HepG2 (cell line): ENCODE data around the gene MED15. TPM values are rescaled to one million over a fixed set of nuclear protein-coding genes. Genes with fewer than 3 reads are reported as not detected.

Source experiments
- ATAC-seq: fragments of 200-7000 bp; cut with Tn5 transposase; 3 replicates; pipeline ENCODE4 v1.9.1; 2020; ENCODE audit warnings: mild to moderate bottlenecking, moderate library complexity
- BruUV-seq: library from RNA; stranded (reverse); fragments of 400-500 nt; replicated peaks from 2 replicates; lab custom pipeline; 2021; lab: Mats Ljungman, UMichigan
- CTCF ChIA-PET: fragments of 300-600 bp; formaldehyde crosslinking; extraction: SDS; loops from one replicate; lab custom pipeline; 2021; ENCODE audit warnings: low total read pairs, inconsistent platforms, low intra/inter-chr PET ratio; lab: Yijun Ruan, JAX
- POLR2A ChIA-PET: fragments of 350-600 bp; sonication (Branson Sonifier 250); formaldehyde crosslinking; loops from one replicate; lab custom pipeline; 2020; ENCODE audit warnings: antibody characterized with exemption, inconsistent platforms; lab: Yijun Ruan, JAX
- DNase-seq: peaks from one replicate; pipeline ENCODE4 v3.0.0-alpha.2; 2015; ENCODE audit warnings: low spot score
- FAIRE-seq: peaks from 3 replicates; lab custom pipeline; 2011; peaks lifted over from hg19 to GRCh38; lab: Jason Lieb, UNC
- H2AFZ ChIP-seq: one replicate; pipeline ENCODE4 v1.6.1; 2011; ENCODE audit warnings: low read length, inconsistent platforms
- H3K27ac ChIP-seq: fragments of 300-600 bp; 3 replicates; pipeline ENCODE4 v1.8.0; 2011; ENCODE audit warnings: mixed run types, mild to moderate bottlenecking, mixed read lengths, low read length, inconsistent platforms; ENCODE audit not compliant: insufficient read depth; ENCODE audit errors: extremely low read length
- H3K27me3 ChIP-seq, 2 experiments: fragments of 200-600 bp in 1 of 2; 2 replicates in 1 of 2; 3 replicates in 1 of 2; pipeline versions ENCODE4 v1.6.0 to v1.8.0; 2011; ENCODE audit warnings: low read length in 2 of 2, mild to moderate bottlenecking in 2 of 2, moderate library complexity in 2 of 2, inconsistent platforms in 1 of 2; ENCODE audit not compliant: insufficient read depth in 2 of 2, control insufficient read depth in 1 of 2
- H3K36me3 ChIP-seq, 2 experiments: fragments of 200-600 bp in 1 of 2; replicated peaks in 1 of 2; 2 replicates in 1 of 2; 3 replicates in 1 of 2; pipeline versions ENCODE4 v1.5.1 to v1.8.0; 2011; ENCODE audit warnings: low read length in 2 of 2, inconsistent platforms in 1 of 2; ENCODE audit not compliant: insufficient read depth in 2 of 2, control insufficient read depth in 1 of 2
- H3K4me1 ChIP-seq: 2 replicates; pipeline ENCODE4 v1.5.1; 2012; ENCODE audit warnings: low read length, inconsistent platforms; ENCODE audit not compliant: insufficient read depth
- H3K4me2 ChIP-seq: 2 replicates; pipeline ENCODE4 v1.6.0; 2011; ENCODE audit warnings: low read depth, low read length, inconsistent platforms
- H3K4me3 ChIP-seq, 3 experiments: fragments of 200-600 bp in 1 of 3; sonication (generic), shearing (Covaris generic) in 1 of 3; replicated peaks in 1 of 3; 2 replicates each; pipeline ENCODE4 v1.5.1; 2011 to 2016; ENCODE audit warnings: low read length in 3 of 3, inconsistent platforms in 2 of 3, low read depth in 2 of 3, mild to moderate bottlenecking in 2 of 3, control low read depth in 1 of 3, mixed read lengths in 1 of 3; ENCODE audit not compliant: insufficient read depth in 1 of 3
- H3K79me2 ChIP-seq: one replicate; pipeline ENCODE4 v1.6.1; 2011; ENCODE audit warnings: low read length, inconsistent platforms; ENCODE audit not compliant: insufficient read depth
- H3K9ac ChIP-seq: 2 replicates; pipeline ENCODE4 v1.6.0; 2011; ENCODE audit warnings: mild to moderate bottlenecking, low read depth, low read length, inconsistent platforms; ENCODE audit not compliant: insufficient read depth
- H3K9me3 ChIP-seq: 2 replicates; pipeline ENCODE4 v1.5.1; 2012; ENCODE audit warnings: mild to moderate bottlenecking, low read length
- H4K20me1 ChIP-seq: 2 replicates; pipeline ENCODE4 v1.6.0; 2011; ENCODE audit warnings: inconsistent platforms, mild to moderate bottlenecking, low read length, moderate library complexity; ENCODE audit not compliant: insufficient read depth
- DNMT1 ChIP-seq: sonication (generic); formaldehyde crosslinking; IDR thresholded peaks from 2 replicates; pipeline ENCODE4 v1.5.1; 2020; ENCODE audit warnings: mild to moderate bottlenecking, missing genetic modification reagents
- ELF4 ChIP-seq: sonication (generic); formaldehyde crosslinking; IDR thresholded peaks from 2 replicates; pipeline ENCODE4 v1.5.0; 2020; ENCODE audit warnings: missing genetic modification reagents, mild to moderate bottlenecking, moderate library complexity, borderline replicate concordance
- KAT8 ChIP-seq: IDR thresholded peaks from 2 replicates; pipeline ENCODE4 v1.6.1; 2016; ENCODE audit warnings: missing genetic modification reagents, missing compliant biosample characterization
- SOX6 ChIP-seq, 2 experiments: fragments of 450-650 bp in 1 of 2; sonication (generic) in 1 of 2; formaldehyde crosslinking in 1 of 2; IDR thresholded peaks; 2 replicates each; pipeline versions ENCODE4 v1.4.0 to v1.6.1; 2017 to 2020; ENCODE audit warnings: antibody characterized with exemption in 1 of 2, mild to moderate bottlenecking in 1 of 2, missing genetic modification reagents in 1 of 2
- ZBTB38 ChIP-seq: sonication (generic); formaldehyde crosslinking; IDR thresholded peaks from 2 replicates; pipeline ENCODE4 v1.5.1; 2020; ENCODE audit warnings: mild to moderate bottlenecking, missing genetic modification reagents
- ZNF264 ChIP-seq: sonication (generic); formaldehyde crosslinking; IDR thresholded peaks from 2 replicates; pipeline ENCODE4 v1.4.0; 2020; ENCODE audit warnings: missing genetic modification reagents
- ZNF878 ChIP-seq: sonication (generic); formaldehyde crosslinking; IDR thresholded peaks from 2 replicates; pipeline ENCODE4 v1.8.1; 2023; ENCODE audit warnings: mild to moderate bottlenecking, missing genetic modification reagents, moderate library complexity
- WGBS: methylation state at CpG from one replicate; pipeline ENCODE4 v1.1.6; 2017; ENCODE audit warnings: low lambda C conversion rate; 5-methylcytosine and 5-hydroxymethylcytosine counted together
- in situ Hi-C: cut with HindIII; loops from 2 replicates; pipeline ENCODE4 v1.10.0; 2017; ENCODE audit warnings: low pct_unique_long_range_greater_than_20kb; ENCODE audit not compliant: extremely low pct_ligation_motif_present
- intact Hi-C: fragments of 100-400 bp; cut with micrococcal nuclease; formaldehyde crosslinking; loops from one replicate; pipeline ENCODE4 v1.10.0; 2022; ENCODE audit not compliant: unreplicated experiment
- polyA plus RNA-seq, 8 experiments: library from polyadenylated mRNA; depleted of rRNA in 3 of 8; stranded (reverse) in 7 of 8; unstranded in 1 of 8; fragments of >200 nt; fragmentation: Illumina TruSeq in 4 of 8; extraction: Trizol in 4 of 8; gene quantifications; 2 replicates each; pipeline versions ENCODE4 v1.2.1 to v1.2.3, GENCODE V29; 2011 to 2016; ENCODE audit warnings: low read depth in 4 of 8, missing spikeins in 1 of 8, mixed read lengths in 1 of 8; ENCODE audit not compliant: insufficient read depth in 1 of 8
- total RNA-seq, 5 experiments: library from RNA; depleted of rRNA; stranded (reverse); fragments of >200 nt; fragmentation: Illumina TruSeq; extraction: Trizol; gene quantifications; 2 replicates each; pipeline ENCODE4 v1.2.3, GENCODE V29; 2016; ENCODE audit warnings: low read depth in 1 of 5

MED15 gene
- total and polyA plus RNA-seq, 2 of the 13 experiments (the other 11 are each of a cell fraction or from before 2014, with no cell fraction given) = 14.3 to 27.0 TPM

GRCh38 chr22:20464912-20465758 lies 42.3 kb upstream of the MED15 start:
- no peak overlapping the region for H2AFZ ChIP-seq
- no peaks in the 10 kb centered on the region for H3K9me3 ChIP-seq
- in situ Hi-C loops (no loop called here), intact Hi-C loops (no loop called here)
- no TSS peak for BruUV-seq
- peaks cover 1 to 4% of the 10 kb centered on the region in 2 experiments; a peak in 1 of 5 replicates for H3K36me3 ChIP-seq
- ATAC-seq = no peak
- H3K27ac ChIP-seq = no peak overlapping the region
- CTCF ChIA-PET = no interaction called here
- TF ChIP-seq ELF4 (CRISPR knock-in tag) = no peak
- no peak for TF ChIP-seq ZNF878
- no peak for TF ChIP-seq ZBTB38
- no peak for TF ChIP-seq DNMT1 (CRISPR knock-in tag)
- TF ChIP-seq KAT8 (CRISPR knock-in tag) = no peak
- TF ChIP-seq ZNF264 (CRISPR knock-in tag) = no peak
- no peaks in the 10 kb centered on the region for H3K4me1 ChIP-seq
- POLR2A ChIA-PET = no interaction called here
- no peaks in the 10 kb centered on the region for H4K20me1 ChIP-seq
- no peaks in the 10 kb centered on the region for H3K27me3 ChIP-seq
- no peak for DNase-seq
- no peak overlapping the region for H3K9ac ChIP-seq
- 97% methylated on average over 24 of the region's 32 CpGs for WGBS
- H3K79me2 ChIP-seq = no peaks in the 10 kb centered on the region
- no peak overlapping the region for H3K4me2 ChIP-seq
- no peak for FAIRE-seq
- H3K4me3 ChIP-seq = no peak overlapping the region

GRCh38 chr22:20465759-20466077 lies 41.7 kb upstream of the MED15 start:
- BruUV-seq = no TSS peak
- FAIRE-seq (no peak), DNase-seq (no peak), ATAC-seq (no peak)
- Histone ChIP-seq H3K9ac (no peak overlapping the region), H3K4me2 (no peak overlapping the region), H3K36me3 (peaks cover 1 to 4% of the 10 kb centered on the region in 2 experiments; a peak in 2 of 5 replicates), H3K9me3 (no peaks in the 10 kb centered on the region), H3K27ac (no peak overlapping the region), H3K79me2 (no peaks in the 10 kb centered on the region), H3K4me3 (no peak overlapping the region), H2AFZ (no peak overlapping the region), H3K4me1 (no peaks in the 10 kb centered on the region), H3K27me3 (no peaks in the 10 kb centered on the region), H4K20me1 (no peaks in the 10 kb centered on the region)
- 92% methylated on average over 5 of the region's 5 CpGs for WGBS
- POLR2A ChIA-PET = no interaction called here
- TF ChIP-seq SOX6 (IDR thresholded peaks at IDR 0.05) = no peak
- no peak for TF ChIP-seq SOX6 (CRISPR knock-in tag; IDR thresholded peaks at IDR 0.05)
- intact Hi-C loops (no loop called here), in situ Hi-C loops (no loop called here)
- CTCF ChIA-PET = no interaction called here
